HCT116 (cell line): ENCODE results near the gene MYOZ2. TPM values are rescaled to one million over a fixed set of nuclear protein-coding genes. Genes with fewer than 3 reads are reported as not detected.

Experiments used
- ATAC-seq: fragments of 200-7000 bp; cut with Tn5 transposase; 2 replicates; pipeline ENCODE4 v1.9.1; 2020; ENCODE audit warnings: mild to moderate bottlenecking, moderate library complexity
- BruUV-seq: library from RNA; stranded (reverse); fragments of 400-500 nt; replicated peaks from 2 replicates; lab custom pipeline; 2021; lab: Mats Ljungman, UMichigan
- CTCF ChIA-PET: fragments of 300-600 bp; sonication (Branson Sonifier 250); formaldehyde crosslinking; loops from one replicate; lab custom pipeline; 2021; ENCODE audit warnings: antibody characterized with exemption; lab: Charles Lee
- POLR2A ChIA-PET: fragments of 300-600, 350-600 bp; sonication (Branson Sonifier 250); formaldehyde crosslinking; loops from one replicate; lab custom pipeline; 2021; ENCODE audit warnings: antibody characterized with exemption; lab: Charles Lee
- RAD21 ChIA-PET, 2 experiments: fragments of 300-600 bp; sonication (Branson Sonifier 250); formaldehyde crosslinking; loops; one replicate each; lab custom pipeline; 2023; ENCODE audit warnings: low total read pairs in 2 of 2; ENCODE audit not compliant: uncharacterized antibody in 2 of 2, unreplicated experiment in 2 of 2, low non-redundant PET in 1 of 2; lab: Charles Lee
- DNase-seq: peaks from one replicate; pipeline ENCODE4 v3.0.0-alpha.2; 2010; ENCODE audit warnings: low read depth, low spot score
- H2AFZ ChIP-seq: fragments of 200-600 bp; shearing (Covaris generic), sonication (generic); 2 replicates; pipeline ENCODE4 v1.6.1; 2017; ENCODE audit warnings: low read depth, mixed run types, mixed read lengths, antibody characterized with exemption, low read length; ENCODE audit not compliant: poor library complexity, severe bottlenecking
- H3K27ac ChIP-seq: 2 replicates; pipeline ENCODE4 v1.5.1; 2012; ENCODE audit warnings: low read depth, low read length
- H3K27me3 ChIP-seq: fragments of 200-600 bp; sonication (generic); 2 replicates; pipeline ENCODE4 v1.6.1; 2016; ENCODE audit warnings: mixed run types, low read length, mixed read lengths; ENCODE audit not compliant: insufficient read depth
- H3K36me3 ChIP-seq, 2 experiments: fragments of 200-500 bp in 1 of 2; fragments of 200-600 bp in 1 of 2; sonication (Bioruptor generic) in 1 of 2; sonication (generic) in 1 of 2; 2 replicates each; pipeline versions ENCODE4 v1.5.1 to v1.6.1; 2014 to 2016; ENCODE audit warnings: low read length in 2 of 2, inconsistent platforms in 1 of 2, mixed read lengths in 1 of 2, mixed run types in 1 of 2; ENCODE audit not compliant: insufficient read depth in 2 of 2, control insufficient read depth in 1 of 2
- H3K4me1 ChIP-seq, 2 experiments: fragments of 200-600 bp in 1 of 2; sonication (generic) in 1 of 2; 2 replicates each; pipeline versions ENCODE4 v1.5.1 to v1.6.1; 2012 to 2017; ENCODE audit warnings: low read length in 2 of 2, inconsistent platforms in 1 of 2, mild to moderate bottlenecking in 1 of 2, mixed read lengths in 1 of 2, mixed run types in 1 of 2, moderate library complexity in 1 of 2; ENCODE audit not compliant: insufficient read depth in 2 of 2, control insufficient read depth in 1 of 2
- H3K4me2 ChIP-seq: fragments of 200-600 bp; sonication (generic); 2 replicates; pipeline ENCODE4 v1.6.1; 2017; ENCODE audit warnings: mixed run types, low read length, mixed read lengths
- H3K4me3 ChIP-seq, 2 experiments: fragments of 200-600 bp in 1 of 2; sonication (generic) in 1 of 2; replicated peaks in 1 of 2; 2 replicates each; pipeline ENCODE4 v1.5.1; 2011 to 2016; ENCODE audit warnings: low read length in 2 of 2, control low read depth in 1 of 2, low read depth in 1 of 2, mild to moderate bottlenecking in 1 of 2, mixed read lengths in 1 of 2, mixed run types in 1 of 2
- H3K79me2 ChIP-seq: fragments of 200-600 bp; sonication (generic); 2 replicates; pipeline ENCODE4 v1.6.1; 2017; ENCODE audit warnings: mild to moderate bottlenecking, mixed run types, low read length, moderate library complexity, mixed read lengths; ENCODE audit not compliant: insufficient read depth
- H3K9ac ChIP-seq: fragments of 200-600 bp; sonication (generic); 2 replicates; pipeline ENCODE4 v1.6.1; 2016; ENCODE audit warnings: low read length, mixed read lengths
- H3K9me2 ChIP-seq: fragments of 200-600 bp; sonication (generic), shearing (Covaris generic); 2 replicates; pipeline ENCODE4 v1.6.1; 2017; ENCODE audit warnings: mixed run types, mild to moderate bottlenecking, moderate library complexity; ENCODE audit not compliant: insufficient read depth
- H3K9me3 ChIP-seq, 2 experiments: fragments of 200-500 bp in 1 of 2; fragments of 200-600 bp in 1 of 2; sonication (Bioruptor generic) in 1 of 2; sonication (generic) in 1 of 2; 2 replicates each; pipeline ENCODE4 v1.6.1; 2014 to 2017; ENCODE audit warnings: low read length in 2 of 2, mixed read lengths in 2 of 2, inconsistent platforms in 1 of 2, low read depth in 1 of 2, mild to moderate bottlenecking in 1 of 2, mixed run types in 1 of 2, moderate library complexity in 1 of 2; ENCODE audit not compliant: control insufficient read depth in 1 of 2, insufficient read depth in 1 of 2
- H4K20me1 ChIP-seq: fragments of 200-600 bp; sonication (generic), shearing (Covaris generic); 2 replicates; pipeline ENCODE4 v1.6.1; 2017; ENCODE audit warnings: mixed run types, mild to moderate bottlenecking, moderate library complexity; ENCODE audit not compliant: insufficient read depth
- ATF3 ChIP-seq: IDR thresholded peaks from 2 replicates; pipeline ENCODE4 v1.6.1; 2012
- EGR1 ChIP-seq: IDR thresholded peaks from 2 replicates; pipeline ENCODE4 v1.6.1; 2012; ENCODE audit warnings: low read depth
- EZH2 ChIP-seq: fragments of 200-600 bp; sonication (generic); IDR thresholded peaks from 2 replicates; pipeline ENCODE4 v1.6.1; 2017; ENCODE audit warnings: antibody characterized with exemption, mixed run types
- JUND ChIP-seq: IDR thresholded peaks from 2 replicates; pipeline ENCODE4 v1.6.1; 2012
- POLR2A ChIP-seq: IDR thresholded peaks from 2 replicates; pipeline ENCODE4 v1.7.0; 2011; ENCODE audit warnings: borderline replicate concordance; ENCODE audit not compliant: insufficient read depth, insufficient read length; ENCODE audit errors: extremely low read depth
- REST ChIP-seq: IDR thresholded peaks from 2 replicates; pipeline ENCODE4 v1.6.1; 2012; ENCODE audit warnings: low read depth
- SIN3A ChIP-seq: IDR thresholded peaks from 2 replicates; pipeline ENCODE4 v1.6.1; 2012; ENCODE audit warnings: low read depth
- SP1 ChIP-seq: IDR thresholded peaks from 2 replicates; pipeline ENCODE4 v1.6.1; 2012; ENCODE audit warnings: low read depth
- SRF ChIP-seq: IDR thresholded peaks from 2 replicates; pipeline ENCODE4 v1.6.1; 2012; ENCODE audit warnings: low read depth
- TCF7L2 ChIP-seq: IDR thresholded peaks from 2 replicates; pipeline ENCODE4 v1.7.0; 2011; ENCODE audit warnings: borderline replicate concordance, inconsistent platforms; ENCODE audit not compliant: insufficient read depth, insufficient read length; ENCODE audit errors: extremely low read depth
- ZBTB33 ChIP-seq: IDR thresholded peaks from 2 replicates; pipeline ENCODE4 v1.6.1; 2011; ENCODE audit warnings: mild to moderate bottlenecking, low read length, moderate library complexity; ENCODE audit not compliant: insufficient replicate concordance; ENCODE audit errors: extremely low read depth
- ZFX ChIP-seq: fragments of 450-650 bp; IDR thresholded peaks from 2 replicates; pipeline ENCODE4 v1.6.1; 2017
- intact Hi-C: fragments of 100-400 bp; cut with micrococcal nuclease; formaldehyde crosslinking; loops from 2 replicates; pipeline ENCODE4 v1.10.0; 2022
- total RNA-seq: library from RNA; stranded (reverse); gene quantifications from one replicate; pipeline ENCODE4 v1.2.1, GENCODE V29; 2021; ENCODE audit not compliant: unreplicated experiment

Gene MYOZ2
- total RNA-seq, 1 experiment from 2014 or later: not detected

- Histone ChIP-seq H3K36me3 (no peaks in the 10 kb centered on the region), H3K9me2 (no peaks in the 10 kb centered on the region), H3K79me2 (peaks cover 58% of the 10 kb centered on the region), H2AFZ (no peak overlapping the region), H3K4me1 (peaks cover 0 to 10% of the 10 kb centered on the region in 2 experiments; a peak in 2 of 4 replicates), H3K27me3 (no peaks in the 10 kb centered on the region), H3K9me3 (no peaks in the 10 kb centered on the region), H3K4me3 (no peak overlapping the region), H4K20me1 (peaks cover 3% of the 10 kb centered on the region; the same call in 1 of the 2 replicates), H3K4me2 (no peak overlapping the region), H3K9ac (no peak overlapping the region), H3K27ac (no peak overlapping the region)
- intact Hi-C loops: no loop called here
- ChIA-PET RAD21 (no interaction called here), POLR2A (interaction anchor here (0.8 kb wide), 1 partner anchor 21 kb away, joined by 3 read pairs; no protein-coding TSS in a partner anchor), CTCF (no interaction called here)
- TF ChIP-seq EGR1 (no peak), TCF7L2 (no peak), POLR2A (no peak), JUND (no peak), ATF3 (no peak), REST (no peak), SP1 (no peak), ZBTB33 (no peak), SRF (no peak), SIN3A (no peak), EZH2 (no peak), ZFX (no peak)
- ATAC-seq (no peak), DNase-seq (no peak)
- no TSS peak for BruUV-seq
These were observed 98.1 kb downstream of the MYOZ2 start for GRCh38 chr4:119233750-119234149.
